DOHH2 (cell line): ENCODE data around the gene ENGASE.

Experiments used
- H3F3A ChIP-seq: fragments of 200-600 bp; sonication (generic), shearing (Covaris generic); 2 replicates; pipeline ENCODE4 v1.6.0; 2016; ENCODE audit warnings: antibody characterized with exemption, mild to moderate bottlenecking; ENCODE audit not compliant: control insufficient read depth, insufficient read depth
- H3K27ac ChIP-seq: fragments of 200-600 bp; sonication (generic); 2 replicates; pipeline ENCODE4 v1.5.1; 2014; ENCODE audit warnings: low read depth, mild to moderate bottlenecking, low read length, moderate library complexity
- H3K27me3 ChIP-seq: fragments of 200-600 bp; sonication (generic); 2 replicates; pipeline ENCODE4 v1.6.1; 2014; ENCODE audit warnings: mild to moderate bottlenecking, low read length, mixed read lengths; ENCODE audit not compliant: control insufficient read depth
- H3K36me3 ChIP-seq: fragments of 200-600 bp; sonication (generic); 2 replicates; pipeline ENCODE4 v1.6.1; 2014; ENCODE audit warnings: mild to moderate bottlenecking, low read length, moderate library complexity, mixed read lengths; ENCODE audit not compliant: control insufficient read depth
- H3K4me1 ChIP-seq: fragments of 200-600 bp; sonication (generic); 2 replicates; pipeline ENCODE4 v1.6.1; 2014; ENCODE audit warnings: mild to moderate bottlenecking, low read length, mixed read lengths; ENCODE audit not compliant: control insufficient read depth
- H3K4me2 ChIP-seq: fragments of 200-600 bp; sonication (generic); 2 replicates; pipeline ENCODE4 v1.6.0; 2014; ENCODE audit warnings: mild to moderate bottlenecking, low read length, moderate library complexity
- H3K4me3 ChIP-seq: fragments of 200-600 bp; sonication (generic); 2 replicates; pipeline ENCODE4 v1.5.1; 2014; ENCODE audit warnings: mild to moderate bottlenecking, low read length, mixed read lengths
- H3K79me2 ChIP-seq: fragments of 200-600 bp; sonication (generic); 2 replicates; pipeline ENCODE4 v1.6.1; 2014; ENCODE audit warnings: mild to moderate bottlenecking, low read length, mixed read lengths; ENCODE audit not compliant: control insufficient read depth
- H3K9me2 ChIP-seq: fragments of 200-600 bp; sonication (generic); replicated peaks from 2 replicates; pipeline ENCODE4 v1.6.1; 2014; ENCODE audit warnings: mild to moderate bottlenecking, low read length, mixed read lengths; ENCODE audit not compliant: control insufficient read depth
- H3K9me3 ChIP-seq: fragments of 200-600 bp; sonication (generic); 2 replicates; pipeline ENCODE4 v1.6.1; 2014; ENCODE audit warnings: antibody characterized with exemption, low read length, mixed read lengths; ENCODE audit not compliant: control insufficient read depth, insufficient read depth
- H4K20me1 ChIP-seq: fragments of 200-600 bp; sonication (generic); 2 replicates; pipeline ENCODE4 v1.6.0; 2014; ENCODE audit warnings: low read depth, mild to moderate bottlenecking, antibody characterized with exemption, low read length, moderate library complexity; ENCODE audit not compliant: control insufficient read depth, insufficient read depth
- CTCF ChIP-seq: fragments of 200-600 bp; sonication (generic); IDR thresholded peaks from one replicate; pipeline ENCODE4 v1.5.1; 2014; ENCODE audit warnings: antibody characterized with exemption, mild to moderate bottlenecking, low read depth, low read length; ENCODE audit not compliant: poor library complexity, severe bottlenecking
- EZH2phosphoT487 ChIP-seq: fragments of 200-600 bp; sonication (generic); IDR thresholded peaks from 2 replicates; pipeline ENCODE4 v1.6.1; 2017; ENCODE audit warnings: borderline replicate concordance, mild to moderate bottlenecking, antibody characterized with exemption, low read length, moderate library complexity, mixed read lengths

The ENGASE gene

GRCh38 chr17:79114458-79115301 is 40.1 kb downstream of the ENGASE start:
- H3K27me3 ChIP-seq, result no peaks in the 10 kb centered on the region

GRCh38 chr17:79115487-79115886 is 40.9 kb downstream of the ENGASE start:
- Histone ChIP-seq H3K27me3 (no peaks in the 10 kb centered on the region), H3F3A (no peaks in the 10 kb centered on the region), H3K4me1 (no peaks in the 10 kb centered on the region), H3K9me2 (no peaks in the 10 kb centered on the region), H3K4me2 (no peak overlapping the region), H3K27ac (no peak overlapping the region), H3K36me3 (no peaks in the 10 kb centered on the region), H3K4me3 (no peak overlapping the region), H3K79me2 (no peaks in the 10 kb centered on the region), H3K9me3 (no peaks in the 10 kb centered on the region), H4K20me1 (no peaks in the 10 kb centered on the region)
- TF ChIP-seq EZH2phosphoT487 (no peak), CTCF (no peak)

More at GRCh38 chr17:79114458-79115301, 40.1 kb downstream of the ENGASE start:
- TF ChIP-seq EZH2phosphoT487 (no peak), CTCF (no peak)
- H3F3A ChIP-seq, result no peaks in the 10 kb centered on the region
- no peaks in the 10 kb centered on the region for H3K4me1 ChIP-seq
- H3K4me2 ChIP-seq, result no peak overlapping the region
- H3K36me3 ChIP-seq, result no peaks in the 10 kb centered on the region
- H3K4me3 ChIP-seq, result no peak overlapping the region
- no peaks in the 10 kb centered on the region for H3K9me3 ChIP-seq
- H3K9me2 ChIP-seq, result no peaks in the 10 kb centered on the region
- no peaks in the 10 kb centered on the region for H3K79me2 ChIP-seq
- no peaks in the 10 kb centered on the region for H4K20me1 ChIP-seq
- H3K27ac ChIP-seq, result no peak overlapping the region

GRCh38 chr17:79116575-79117368 is 42.1 kb downstream of the ENGASE start:
- H3K9me3 ChIP-seq, result no peaks in the 10 kb centered on the region
- H3K9me2 ChIP-seq, result no peaks in the 10 kb centered on the region
- H3K27ac ChIP-seq, result no peak overlapping the region
- no peak overlapping the region for H3K4me2 ChIP-seq
- no peaks in the 10 kb centered on the region for H3F3A ChIP-seq
- no peaks in the 10 kb centered on the region for H3K36me3 ChIP-seq
- H3K4me3 ChIP-seq, result no peak overlapping the region
- no peaks in the 10 kb centered on the region for H3K27me3 ChIP-seq
- H4K20me1 ChIP-seq, result no peaks in the 10 kb centered on the region
- no peak for TF ChIP-seq EZH2phosphoT487
- TF ChIP-seq CTCF, result no peak
- no peaks in the 10 kb centered on the region for H3K79me2 ChIP-seq
- H3K4me1 ChIP-seq, result no peaks in the 10 kb centered on the region
